Upper lobe of left lung (tissue), 6 donors: Measurements from ENCODE around the gene MAMDC2. TPM values are rescaled to one million over a fixed set of nuclear protein-coding genes. Genes with fewer than 3 reads are reported as not detected.
A peak's percentile ranks its signal among the peaks of the same experiment; 100 is the strongest.

Source experiments
- ATAC-seq, 2 donors: fragments of 200-7000 bp; cut with Tn5 transposase; one replicate each; pipeline ENCODE4 v1.9.1; 2022; ENCODE audit warnings: mild to moderate bottlenecking in 2 of 2, moderate library complexity in 2 of 2; ENCODE audit not compliant: low FRiP score in 2 of 2
- DNase-seq, 2 donors: peaks; one replicate each; pipeline ENCODE4 v3.0.0-alpha.2; 2019 to 2020
- H3K27ac ChIP-seq, 4 donors: fragments of 200-600 bp; sonication (generic); one replicate each; pipeline ENCODE4 v1.5.1; 2016 to 2019
- H3K27me3 ChIP-seq, 4 donors: fragments of 200-600 bp; sonication (generic); one replicate each; pipeline ENCODE4 v1.5.1; 2017 to 2019
- H3K36me3 ChIP-seq, 4 donors: fragments of 200-600 bp; sonication (generic); one replicate each; pipeline ENCODE4 v1.5.1; 2016 to 2019
- H3K4me1 ChIP-seq, 4 donors: fragments of 200-600 bp; sonication (generic); one replicate each; pipeline ENCODE4 v1.5.1; 2018 to 2019
- H3K4me3 ChIP-seq, 4 donors: fragments of 200-600 bp; sonication (generic); one replicate each; pipeline ENCODE4 v1.5.1; 2017 to 2019; ENCODE audit warnings: mild to moderate bottlenecking in 2 of 4, moderate library complexity in 1 of 4
- H3K9me3 ChIP-seq, 4 donors: fragments of 200-600 bp; sonication (generic); one replicate each; pipeline ENCODE4 v1.5.1; 2018 to 2019
- EP300 ChIP-seq, 4 donors: sonication (generic); formaldehyde crosslinking; IDR thresholded peaks; one replicate each; pipeline ENCODE4 v1.5.1; 2017; ENCODE audit warnings: antibody characterized with exemption in 4 of 4, control low read depth in 2 of 4
- POLR2A ChIP-seq, 4 donors: fragments of 450-650 bp; IDR thresholded peaks; one replicate each; pipeline ENCODE4 v1.5.1; 2016 to 2017; ENCODE audit warnings: antibody characterized with exemption in 4 of 4, mild to moderate bottlenecking in 2 of 4
- POLR2AphosphoS5 ChIP-seq, 2 donors: sonication (generic); formaldehyde crosslinking; IDR thresholded peaks; one replicate each; pipeline ENCODE4 v1.5.1; 2017; ENCODE audit warnings: antibody characterized with exemption in 2 of 2
- WGBS, 2 donors: methylation state at CpG; one replicate each; pipeline ENCODE4 v1.1.5; 2017 to 2018; 5-methylcytosine and 5-hydroxymethylcytosine counted together
- total RNA-seq, 6 donors: library from RNA; depleted of rRNA in 4 of 6; stranded (reverse); fragments of >200 nt in 4 of 6; gene quantifications; one replicate each; pipeline versions ENCODE4 v1.1.0 to v1.2.1, GENCODE V29; 2016 to 2021
- TF ChIP-seq, protein P1 (sequence below), 6 experiments: fragments of 450-650 bp in 4 of 6; fragments of 200-600 bp in 2 of 6; sonication (generic) in 2 of 6; IDR thresholded peaks; one replicate each; pipeline ENCODE4 v1.5.1; 2016 to 2019; ENCODE audit warnings: antibody characterized with exemption in 6 of 6
- donor health status: DM: no; HTN: no; CAD: no; lungs with moderate emphysema.
- donor health status: DM: no; HTN: yes; CAD: no; lungs with severe emphysema.

MAMDC2 gene
- total RNA-seq, 6 donors from 2014 or later = 26.5 to 50.1 (median 46.5) TPM

DNA sequence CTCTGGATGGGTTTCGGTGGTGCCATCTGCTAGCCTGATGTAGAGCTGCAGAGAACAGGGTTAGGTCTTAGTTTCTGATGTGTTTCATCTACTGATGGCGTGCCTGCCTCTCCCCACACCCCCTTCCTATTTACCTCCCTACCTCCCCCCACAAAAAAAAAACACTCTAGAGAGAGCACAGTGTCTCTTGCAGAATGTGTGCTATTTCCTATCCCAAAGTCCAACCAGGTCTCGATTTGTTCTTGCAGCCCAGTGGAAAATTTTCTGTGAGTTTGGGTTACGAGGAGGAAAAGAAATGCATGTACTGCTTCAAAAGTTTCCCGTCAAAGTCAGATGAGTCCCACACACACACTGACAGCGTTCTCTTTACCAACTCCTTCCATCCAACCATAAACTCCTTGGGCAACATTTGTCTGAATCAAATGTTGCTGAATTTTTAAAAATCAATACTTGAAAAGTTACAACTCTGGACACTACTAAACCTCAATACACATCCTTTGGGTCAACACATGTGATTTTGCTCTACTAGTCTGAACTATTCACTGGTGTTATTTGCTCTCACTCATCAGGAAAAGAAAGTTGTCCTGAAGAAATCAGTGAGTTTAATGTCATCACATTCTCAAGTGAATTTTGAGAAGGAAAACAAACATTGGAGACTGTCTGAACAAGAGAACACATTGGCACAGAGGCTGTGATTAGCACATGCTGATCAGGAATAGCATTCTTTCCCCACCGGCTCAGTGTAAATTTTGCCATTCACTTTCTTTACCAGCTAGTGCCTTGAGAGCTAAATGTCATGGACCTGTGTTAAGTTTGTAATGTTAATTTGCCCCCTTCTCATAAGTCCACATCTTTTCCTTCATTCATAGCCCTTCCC lies 84.1 kb downstream of the MAMDC2 start:
- peak overlapping the region; percentile 1 to 49 (median 30) for H3K27ac ChIP-seq
- ATAC-seq (peak in 1 of 2 donors; percentile 61), DNase-seq (no peak)
- TF ChIP-seq POLR2A (IDR thresholded peaks at IDR 0.05) = no peak
- TF ChIP-seq, protein P1, sequence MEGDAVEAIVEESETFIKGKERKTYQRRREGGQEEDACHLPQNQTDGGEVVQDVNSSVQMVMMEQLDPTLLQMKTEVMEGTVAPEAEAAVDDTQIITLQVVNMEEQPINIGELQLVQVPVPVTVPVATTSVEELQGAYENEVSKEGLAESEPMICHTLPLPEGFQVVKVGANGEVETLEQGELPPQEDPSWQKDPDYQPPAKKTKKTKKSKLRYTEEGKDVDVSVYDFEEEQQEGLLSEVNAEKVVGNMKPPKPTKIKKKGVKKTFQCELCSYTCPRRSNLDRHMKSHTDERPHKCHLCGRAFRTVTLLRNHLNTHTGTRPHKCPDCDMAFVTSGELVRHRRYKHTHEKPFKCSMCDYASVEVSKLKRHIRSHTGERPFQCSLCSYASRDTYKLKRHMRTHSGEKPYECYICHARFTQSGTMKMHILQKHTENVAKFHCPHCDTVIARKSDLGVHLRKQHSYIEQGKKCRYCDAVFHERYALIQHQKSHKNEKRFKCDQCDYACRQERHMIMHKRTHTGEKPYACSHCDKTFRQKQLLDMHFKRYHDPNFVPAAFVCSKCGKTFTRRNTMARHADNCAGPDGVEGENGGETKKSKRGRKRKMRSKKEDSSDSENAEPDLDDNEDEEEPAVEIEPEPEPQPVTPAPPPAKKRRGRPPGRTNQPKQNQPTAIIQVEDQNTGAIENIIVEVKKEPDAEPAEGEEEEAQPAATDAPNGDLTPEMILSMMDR (IDR thresholded peaks at IDR 0.05) = no peak
- TF ChIP-seq POLR2AphosphoS5 (IDR thresholded peaks at IDR 0.05) = no peak
- no peak for TF ChIP-seq EP300 (IDR thresholded peaks at IDR 0.05)
- no peak overlapping the region for H3K4me3 ChIP-seq
- WGBS, 2 donors = 68 to 70% methylated on average over 7 of the region's 7 CpGs
- H3K36me3 ChIP-seq = no peaks in the 10 kb centered on the region
- no peaks in the 10 kb centered on the region for H3K9me3 ChIP-seq
- H3K4me1 ChIP-seq = peaks cover 0 to 21% (median 6%) of the 10 kb centered on the region in 4 donors
- no peaks in the 10 kb centered on the region for H3K27me3 ChIP-seq

DNA sequence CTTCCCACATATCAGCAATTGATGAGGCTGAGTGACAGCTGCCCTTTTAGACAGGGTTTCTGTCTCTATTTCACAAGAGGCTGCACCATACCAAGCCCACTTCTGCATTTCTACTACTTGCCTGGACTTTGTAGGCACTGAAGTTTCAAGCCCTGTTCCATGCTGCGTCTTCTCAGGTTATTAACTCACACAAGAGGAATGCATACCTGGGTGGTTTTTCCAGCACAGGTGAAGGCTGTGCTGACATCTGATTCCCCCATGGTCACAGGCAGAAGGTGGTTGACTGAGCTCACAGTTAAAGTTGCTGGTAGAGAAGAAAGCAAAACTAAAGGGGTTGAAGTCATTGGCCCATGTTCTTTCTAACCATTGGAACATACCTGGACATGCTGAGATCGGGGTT lies 86.6 kb downstream of the MAMDC2 start:
- H3K27me3 ChIP-seq = no peaks in the 10 kb centered on the region
- no peaks in the 10 kb centered on the region for H3K36me3 ChIP-seq
- WGBS, 2 donors = 72 to 80% methylated on average over 2 of the region's 2 CpGs
- no peak for TF ChIP-seq POLR2A (IDR thresholded peaks at IDR 0.05)
- no peak for TF ChIP-seq EP300 (IDR thresholded peaks at IDR 0.05)
- TF ChIP-seq POLR2AphosphoS5 (IDR thresholded peaks at IDR 0.05) = no peak
- TF ChIP-seq, protein P1 (IDR thresholded peaks at IDR 0.05) = no peak
- H3K9me3 ChIP-seq = no peaks in the 10 kb centered on the region
- peaks cover 0 to 19% (median 8%) of the 10 kb centered on the region in 4 donors for H3K4me1 ChIP-seq
- no peak overlapping the region for H3K27ac ChIP-seq
- no peak overlapping the region for H3K4me3 ChIP-seq
- ATAC-seq (no peak), DNase-seq (no peak)

- peaks cover 0 to 12% (median 8%) of the 10 kb centered on the region in 4 donors for H3K4me1 ChIP-seq
- ATAC-seq (no peak), DNase-seq (no peak)
- no peak overlapping the region for H3K27ac ChIP-seq
- H3K36me3 ChIP-seq = no peaks in the 10 kb centered on the region
- H3K4me3 ChIP-seq = no peak overlapping the region
- no peak for TF ChIP-seq POLR2AphosphoS5 (IDR thresholded peaks at IDR 0.05)
- TF ChIP-seq POLR2A (IDR thresholded peaks at IDR 0.05) = no peak
- no peak for TF ChIP-seq EP300 (IDR thresholded peaks at IDR 0.05)
- TF ChIP-seq, protein P1 (IDR thresholded peaks at IDR 0.05) = no peak
- WGBS, 2 donors = 52 to 67% methylated on average over 1 of the region's 1 CpG
- no peaks in the 10 kb centered on the region for H3K9me3 ChIP-seq
- no peaks in the 10 kb centered on the region for H3K27me3 ChIP-seq
Observed at GRCh38 chr9:70131296-70131695, 87.6 kb downstream of the MAMDC2 start.

DNA sequence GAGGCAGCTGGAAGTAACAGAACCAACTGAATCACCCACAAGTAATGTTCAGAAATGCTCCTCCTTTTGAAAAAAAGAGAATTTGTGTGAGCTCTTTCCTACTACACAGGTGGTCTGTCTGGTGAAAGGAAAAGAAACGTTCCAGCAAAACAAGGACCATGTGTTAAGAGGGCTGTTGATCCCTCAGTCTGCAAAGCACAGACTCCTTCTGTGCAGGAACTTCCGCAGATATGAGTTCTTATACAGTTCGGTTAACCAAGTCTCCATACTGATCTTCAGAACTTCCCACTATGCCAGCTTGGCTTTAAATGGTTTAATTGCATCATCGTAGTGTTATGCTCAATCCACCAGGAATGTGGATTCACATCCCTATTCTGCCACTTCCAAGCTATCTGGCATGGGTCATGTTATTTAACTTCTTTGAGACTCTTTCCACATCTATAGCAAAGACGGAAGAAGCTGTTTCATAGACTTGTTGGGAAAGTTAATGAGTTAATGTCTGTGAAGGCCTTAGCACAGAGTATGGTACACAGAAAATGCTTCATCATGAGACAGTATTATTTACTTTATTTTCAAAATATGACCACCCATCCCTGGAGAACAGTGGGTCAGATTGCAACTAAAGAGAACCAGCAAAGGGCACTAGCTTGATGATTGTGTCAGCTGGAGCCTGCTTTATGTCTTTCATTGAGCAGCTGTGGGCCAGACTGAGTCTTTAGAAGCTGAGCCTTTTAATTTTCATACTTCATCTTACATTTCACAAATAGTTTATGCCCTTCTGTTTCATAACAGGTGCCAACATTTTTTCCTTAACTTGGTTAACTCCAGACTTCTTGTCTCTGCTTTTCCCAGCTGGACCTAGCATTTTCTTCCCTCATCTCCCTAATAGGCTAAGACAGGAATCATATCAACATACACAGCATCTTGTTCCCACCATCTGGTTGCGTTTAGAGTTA lies 89.9 kb downstream of the MAMDC2 start:
- Histone ChIP-seq H3K4me3 (no peak overlapping the region), H3K4me1 (peaks cover 0 to 3% (median 0%) of the 10 kb centered on the region in 4 donors), H3K27me3 (no peaks in the 10 kb centered on the region), H3K9me3 (no peaks in the 10 kb centered on the region), H3K27ac (peak overlapping the region in 2 of 4 donors; percentile 22 to 25), H3K36me3 (no peaks in the 10 kb centered on the region)
- DNase-seq (no peak), ATAC-seq (no peak)
- WGBS, 2 donors = 83 to 84% methylated on average over 6 of the region's 6 CpGs
- TF ChIP-seq EP300 (IDR thresholded peaks at IDR 0.05) (no peak), POLR2AphosphoS5 (IDR thresholded peaks at IDR 0.05) (peak in 1 of 2 donors; percentile 20)

GRCh38 chr9:70134360-70134759 lies 90.7 kb downstream of the MAMDC2 start:
- H3K27me3 ChIP-seq = no peaks in the 10 kb centered on the region
- WGBS, 2 donors = 100% methylated on average over 1 of the region's 1 CpG
- peaks cover 0 to 3% (median 0%) of the 10 kb centered on the region in 4 donors for H3K4me1 ChIP-seq
- H3K27ac ChIP-seq = peak overlapping the region; percentile 14 to 40 (median 24)
- H3K9me3 ChIP-seq = no peaks in the 10 kb centered on the region
- DNase-seq (no peak), ATAC-seq (no peak)
- TF ChIP-seq POLR2A (IDR thresholded peaks at IDR 0.05) (no peak), EP300 (IDR thresholded peaks at IDR 0.05) (no peak), POLR2AphosphoS5 (IDR thresholded peaks at IDR 0.05) (no peak)
- TF ChIP-seq, protein P1 (IDR thresholded peaks at IDR 0.05) = no peak
- H3K36me3 ChIP-seq = no peaks in the 10 kb centered on the region
- no peak overlapping the region for H3K4me3 ChIP-seq
